H1 (cell line): ENCODE results near the gene RPS27A.
"Not testable (repeated sequence)": the region's sequence is repeated elsewhere in the genome, so short reads cannot be mapped to it uniquely, and the experiment has no call there.

Experiments used
- JUND ChIP-seq: IDR thresholded peaks from 2 replicates; pipeline ENCODE4 v1.6.1; 2011; ENCODE audit warnings: mild to moderate bottlenecking, improper control_type of control experiment, low read length
- TF ChIP-seq, protein P1 (sequence below): IDR thresholded peaks from 2 replicates; pipeline ENCODE4 v1.6.1; 2012; ENCODE audit warnings: low read length, inconsistent platforms

- TF ChIP-seq, protein P1, sequence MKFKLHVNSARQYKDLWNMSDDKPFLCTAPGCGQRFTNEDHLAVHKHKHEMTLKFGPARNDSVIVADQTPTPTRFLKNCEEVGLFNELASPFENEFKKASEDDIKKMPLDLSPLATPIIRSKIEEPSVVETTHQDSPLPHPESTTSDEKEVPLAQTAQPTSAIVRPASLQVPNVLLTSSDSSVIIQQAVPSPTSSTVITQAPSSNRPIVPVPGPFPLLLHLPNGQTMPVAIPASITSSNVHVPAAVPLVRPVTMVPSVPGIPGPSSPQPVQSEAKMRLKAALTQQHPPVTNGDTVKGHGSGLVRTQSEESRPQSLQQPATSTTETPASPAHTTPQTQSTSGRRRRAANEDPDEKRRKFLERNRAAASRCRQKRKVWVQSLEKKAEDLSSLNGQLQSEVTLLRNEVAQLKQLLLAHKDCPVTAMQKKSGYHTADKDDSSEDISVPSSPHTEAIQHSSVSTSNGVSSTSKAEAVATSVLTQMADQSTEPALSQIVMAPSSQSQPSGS: not testable (repeated sequence)
- not testable (repeated sequence) for TF ChIP-seq JUND
Observed at GRCh38 chr2:55191888-55192287, 40.6 kb upstream of the RPS27A start.
